ENCODE data around the gene RANBP1. TPM values are rescaled to one million over a fixed set of nuclear protein-coding genes. Genes with fewer than 3 reads are reported as not detected.
A peak's percentile ranks its signal among the peaks of the same experiment; 100 is the strongest.

RANBP1 gene
- total RNA-seq, 2 experiments from 2014 or later = 176 to 181 TPM

DNA sequence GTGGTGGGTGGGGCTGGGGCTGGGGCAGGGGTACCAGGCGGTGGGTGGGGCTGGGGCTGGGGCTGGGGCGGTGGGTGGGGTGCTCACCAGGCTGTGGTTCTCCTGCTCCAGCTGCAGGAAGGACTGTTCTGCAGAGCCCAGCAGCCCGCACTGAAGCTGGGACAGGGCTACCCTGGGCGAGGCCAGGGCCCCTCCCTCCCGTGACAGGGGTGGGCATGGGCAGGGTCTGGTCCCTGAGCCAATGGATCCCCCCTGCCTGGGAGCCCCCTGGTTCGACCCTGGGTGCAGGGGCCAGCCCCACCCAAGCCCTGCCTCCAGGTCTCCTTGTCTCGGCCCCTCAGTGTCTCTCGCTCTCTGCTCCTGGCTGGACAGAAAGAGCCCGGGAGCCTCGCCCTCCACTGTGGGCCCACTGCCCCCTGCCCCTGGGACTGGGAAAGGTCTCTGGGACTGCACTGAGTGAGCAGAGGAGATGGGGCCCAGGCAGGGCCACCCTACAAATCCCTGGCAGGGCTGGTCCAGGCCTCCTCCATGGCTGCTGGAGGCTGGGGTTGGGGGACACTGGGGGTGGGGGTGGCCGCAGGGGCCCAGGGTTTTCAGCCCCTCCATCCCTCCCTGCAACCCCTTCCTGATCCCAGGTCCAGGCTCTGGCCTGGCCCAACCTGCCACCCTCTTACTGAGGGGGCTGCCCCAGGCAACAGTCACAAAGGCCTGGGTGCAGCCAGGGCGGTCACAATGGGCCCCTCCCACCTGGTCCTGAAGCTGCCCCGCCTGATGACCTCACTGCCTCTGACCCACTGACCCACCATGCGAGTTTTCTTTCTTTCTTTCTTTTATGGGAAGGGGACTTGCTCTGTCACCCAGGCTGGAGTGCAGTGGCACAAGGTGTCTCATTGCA is 34.7 kb downstream of the RANBP1 start, which contains the start of gene CCDC188:
TSS of gene CCDC188 (minus strand) at position 675 of the 895 bp plus-strand sequence. CDS start at position 606, 69 bp downstream.
- Mint-ChIP-seq H3K4me1 (no peaks in the 10 kb centered on the region), H3K27me3 (no peaks in the 10 kb centered on the region), H3K4me3 (no peak within 1 kb of the TSS), H3K27ac (no peak within 1 kb of the TSS), H3K9me3 (no peaks in the 10 kb centered on the region), H3K36me3 (ENCODE audit: low read depth) (no peaks in the 10 kb centered on the region)
- DNase-seq = no peak
- CTCF ChIA-PET = no interaction called here
- POLR2A ChIA-PET = interaction anchor here (1.0 kb wide), 1 partner anchor 33 kb away, joined by 3 read pairs; the partner anchor contains the start of gene TRMT2A

DNA sequence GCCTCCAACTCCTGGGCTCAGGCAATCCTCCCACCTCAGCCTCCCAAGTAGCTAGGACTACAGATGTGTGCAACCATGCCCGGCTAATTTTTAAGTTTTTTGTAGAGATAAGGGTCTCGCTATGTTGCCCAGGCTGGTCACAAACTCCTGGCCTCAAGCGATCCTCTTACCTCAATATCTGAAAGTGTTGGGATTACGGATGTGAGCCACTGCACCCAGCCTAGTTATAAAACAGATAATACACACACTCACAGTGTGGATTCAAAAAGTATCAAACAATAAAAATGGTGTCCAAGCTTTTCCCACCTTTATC is 35.3 kb downstream of the RANBP1 start:
- DNase-seq = no peak
- Mint-ChIP-seq H3K9me3 (no peaks in the 10 kb centered on the region), H3K27me3 (no peaks in the 10 kb centered on the region), H3K27ac (no peak overlapping the region), H3K4me1 (no peaks in the 10 kb centered on the region), H3K4me3 (no peak overlapping the region), H3K36me3 (ENCODE audit: low read depth) (no peaks in the 10 kb centered on the region)
- ChIA-PET POLR2A (no interaction called here), CTCF (no interaction called here)

DNA sequence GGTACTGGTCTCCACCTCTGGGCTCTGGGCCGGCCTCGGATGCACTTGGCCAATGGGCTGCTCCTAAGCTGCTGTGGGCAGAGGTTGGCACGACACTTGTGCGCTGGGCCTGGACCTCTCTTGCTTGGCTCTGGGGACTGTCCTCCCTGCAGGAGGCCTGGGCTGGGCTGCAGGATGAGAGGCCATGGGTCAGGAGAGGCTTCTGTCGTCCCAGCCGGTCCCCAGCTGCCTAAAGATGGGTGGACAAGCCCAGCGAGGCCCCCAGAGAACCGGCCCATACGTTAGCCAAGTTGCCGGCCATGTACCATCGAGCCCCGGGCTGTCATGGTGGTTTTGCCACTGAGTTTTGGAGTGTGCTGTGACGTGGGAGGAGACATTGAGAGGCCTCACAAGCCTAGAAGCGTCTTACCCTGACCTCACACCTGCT is 36.6 kb downstream of the RANBP1 start:
- no peaks in the 10 kb centered on the region for H3K27me3 Mint-ChIP-seq
- no peak overlapping the region for H3K27ac Mint-ChIP-seq
- POLR2A ChIA-PET = no interaction called here
- no peaks in the 10 kb centered on the region for H3K36me3 Mint-ChIP-seq (ENCODE audit: low read depth)
- H3K4me1 Mint-ChIP-seq = no peaks in the 10 kb centered on the region
- CTCF ChIA-PET = no interaction called here
- no peak for DNase-seq
- H3K4me3 Mint-ChIP-seq = no peak overlapping the region
- H3K9me3 Mint-ChIP-seq = no peaks in the 10 kb centered on the region

DNA sequence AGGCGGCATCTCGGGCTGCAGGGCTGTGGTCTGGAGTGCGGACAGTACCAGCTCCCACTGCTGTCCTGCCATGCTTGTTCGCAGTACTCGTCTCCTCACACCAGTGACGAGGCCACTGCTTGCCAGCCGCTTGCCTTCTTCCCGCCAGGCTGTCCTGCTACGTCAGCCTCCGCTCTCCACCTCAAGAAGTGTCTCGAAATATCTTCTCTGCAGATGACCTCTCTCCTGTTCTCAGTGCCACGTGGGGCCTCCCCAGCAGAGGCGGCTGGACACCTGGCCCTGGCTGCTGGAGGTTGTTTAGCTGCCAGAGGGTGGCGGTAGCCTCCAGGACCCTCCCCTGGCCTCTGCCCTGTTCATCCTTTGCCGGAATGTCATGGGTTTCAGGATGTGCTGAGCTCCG is 38.0 kb downstream of the RANBP1 start:
- no peaks in the 10 kb centered on the region for H3K36me3 Mint-ChIP-seq (ENCODE audit: low read depth)
- POLR2A ChIA-PET = no interaction called here

DNA sequence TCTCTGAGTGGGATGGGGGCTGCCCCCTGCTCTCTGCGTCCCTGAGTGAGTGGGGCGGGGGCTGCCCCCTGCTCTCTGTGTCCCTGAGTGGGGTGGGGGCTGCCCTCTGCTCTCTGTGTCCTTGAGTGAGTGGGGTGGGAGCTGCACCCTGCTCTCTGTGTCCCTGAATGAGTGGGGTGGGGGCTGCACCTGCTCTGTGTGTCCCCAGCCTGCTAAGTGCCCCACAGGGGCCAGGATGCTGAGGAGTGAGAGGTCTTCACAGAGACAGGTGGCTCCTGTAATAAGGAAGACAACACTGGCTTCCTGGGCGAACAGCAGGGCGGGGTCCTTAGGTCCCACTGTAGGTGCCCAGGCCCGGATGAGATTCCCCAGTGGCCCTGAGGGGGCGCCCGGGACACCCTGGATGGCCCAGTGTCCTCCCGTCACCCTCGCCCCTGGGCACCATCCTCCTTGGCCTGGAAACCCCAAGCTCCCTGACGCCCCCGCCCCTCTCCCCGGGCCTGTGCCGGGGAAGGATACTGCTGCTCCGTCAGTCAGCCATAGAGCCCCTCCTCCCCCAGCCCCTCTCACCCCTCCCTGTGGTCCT is 38.8 kb downstream of the RANBP1 start:
- no peak for DNase-seq
- no peaks in the 10 kb centered on the region for H3K4me1 Mint-ChIP-seq
- H3K27ac Mint-ChIP-seq = no peak overlapping the region
- no peaks in the 10 kb centered on the region for H3K9me3 Mint-ChIP-seq
- H3K27me3 Mint-ChIP-seq = no peaks in the 10 kb centered on the region
- ChIA-PET CTCF (no interaction called here), POLR2A (no interaction called here)
- H3K4me3 Mint-ChIP-seq = no peak overlapping the region
- no peaks in the 10 kb centered on the region for H3K36me3 Mint-ChIP-seq (ENCODE audit: low read depth)

More for the DNA sequence above, 38.0 kb downstream of the RANBP1 start:
- no peak for DNase-seq
- H3K27me3 Mint-ChIP-seq = no peaks in the 10 kb centered on the region
- H3K9me3 Mint-ChIP-seq = no peaks in the 10 kb centered on the region
- H3K4me3 Mint-ChIP-seq = no peak overlapping the region
- H3K27ac Mint-ChIP-seq = no peak overlapping the region
- no peaks in the 10 kb centered on the region for H3K4me1 Mint-ChIP-seq
- CTCF ChIA-PET = no interaction called here

DNA sequence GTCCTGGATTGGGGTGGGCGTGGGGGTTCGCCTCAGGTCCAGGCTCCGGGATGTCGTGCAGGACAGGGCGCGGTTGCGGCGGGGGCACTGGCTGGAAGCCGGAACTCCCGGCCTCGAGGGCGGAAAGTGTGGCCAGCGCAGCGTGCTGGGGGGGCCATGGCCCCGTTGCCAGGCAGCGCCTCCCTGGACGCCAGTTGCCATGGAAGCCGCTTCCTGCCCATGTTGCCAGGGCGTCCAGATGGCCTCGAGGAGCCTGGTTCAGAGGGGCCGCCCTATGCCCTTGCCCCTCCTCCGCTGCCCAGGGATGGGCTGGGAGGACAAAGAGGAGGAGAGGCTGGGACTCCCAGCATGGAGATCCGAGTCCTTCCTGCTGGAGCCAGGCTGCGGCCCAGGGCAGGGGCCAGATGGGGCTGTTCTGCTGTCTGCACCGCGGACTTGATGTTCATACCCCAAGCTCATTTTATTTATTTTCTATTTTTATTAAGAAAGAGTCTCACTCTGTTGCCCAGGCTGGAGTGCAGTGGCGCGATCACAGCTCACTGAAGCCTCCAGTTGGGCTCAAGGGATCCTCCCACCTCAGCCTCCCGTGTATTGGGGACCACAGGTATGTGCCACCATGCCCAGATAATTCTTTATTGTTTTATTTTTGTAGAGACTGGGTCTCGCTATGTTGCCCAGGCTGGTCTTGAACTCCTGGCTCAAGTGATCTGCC is 39.6 kb downstream of the RANBP1 start:
- Mint-ChIP-seq H3K4me1 (no peaks in the 10 kb centered on the region), H3K36me3 (ENCODE audit: low read depth) (no peaks in the 10 kb centered on the region), H3K9me3 (no peaks in the 10 kb centered on the region), H3K27me3 (no peaks in the 10 kb centered on the region), H3K4me3 (no peak overlapping the region), H3K27ac (no peak overlapping the region)
- peak; percentile 54 for DNase-seq
- CTCF ChIA-PET = interaction anchor here (0.7 kb wide), 1 partner anchor 83 kb away, joined by 4 read pairs; no protein-coding TSS in a partner anchor
- POLR2A ChIA-PET = no interaction called here

DNA sequence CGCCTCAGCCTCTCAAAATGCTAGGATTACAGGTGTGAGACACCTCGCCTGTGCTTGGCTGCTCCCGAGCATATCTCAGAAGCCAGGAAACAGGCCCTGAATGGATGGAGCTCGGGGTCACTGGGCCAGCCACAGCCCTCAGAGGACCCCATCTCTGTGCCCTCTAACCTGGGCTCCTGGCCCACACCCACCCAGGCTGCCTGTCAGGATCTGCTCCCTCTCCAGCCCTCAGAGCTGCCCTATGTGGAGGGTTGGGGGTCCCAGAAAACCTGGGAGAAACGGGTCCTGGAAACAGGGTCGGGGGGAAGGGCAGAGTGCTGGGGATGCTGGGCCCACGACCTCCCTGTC is 40.1 kb downstream of the RANBP1 start:
- Mint-ChIP-seq H3K36me3 (ENCODE audit: low read depth) (no peaks in the 10 kb centered on the region), H3K4me1 (no peaks in the 10 kb centered on the region), H3K9me3 (no peaks in the 10 kb centered on the region), H3K4me3 (no peak overlapping the region), H3K27ac (no peak overlapping the region), H3K27me3 (no peaks in the 10 kb centered on the region)
- no peak for DNase-seq
- ChIA-PET POLR2A (no interaction called here), CTCF (interaction anchor here (1.1 to 2.6 kb wide), 2 partner anchors 130 to 413 kb away, joined by 3 to 6 read pairs; no protein-coding TSS in a partner anchor)

DNA sequence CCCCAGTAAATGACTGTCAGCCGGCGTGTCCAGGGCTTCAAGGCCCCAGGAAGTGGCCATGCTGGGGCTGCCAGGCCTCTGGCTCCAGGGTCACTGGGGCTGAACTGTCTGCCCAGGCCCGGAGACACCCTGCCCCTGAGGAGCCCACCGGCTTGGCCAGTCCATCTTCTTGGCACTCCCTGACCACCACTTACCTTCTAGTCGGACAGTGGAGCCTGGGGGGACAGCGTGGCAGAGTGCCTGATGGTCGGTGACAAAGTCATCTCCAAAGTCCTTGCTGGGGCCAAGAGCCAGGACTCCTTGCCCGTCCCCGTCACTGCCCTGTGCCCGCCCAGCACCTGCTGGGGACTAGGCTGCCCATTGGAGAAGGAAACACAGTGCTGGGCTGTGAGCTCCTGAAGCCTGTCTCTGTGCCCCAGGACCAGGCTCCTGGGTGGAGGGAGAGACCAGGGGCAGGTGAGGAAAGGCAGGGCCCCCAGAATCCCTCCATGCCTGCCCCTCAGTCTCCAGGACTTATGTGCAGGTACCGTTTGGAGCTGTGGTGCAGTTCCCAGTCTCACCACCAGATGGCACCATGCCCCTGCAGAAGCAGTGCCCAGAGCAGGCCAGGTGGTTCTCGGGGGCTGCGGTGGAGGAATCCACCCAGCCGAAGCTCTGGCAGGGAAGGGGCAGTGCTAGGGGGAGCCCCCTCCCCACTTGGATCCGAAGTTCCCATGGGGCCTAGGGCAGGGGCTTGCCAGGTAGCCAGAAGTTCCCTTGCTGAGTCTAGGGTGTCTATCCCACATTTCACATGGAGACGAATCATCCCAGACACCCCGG is 40.9 kb downstream of the RANBP1 start:
- peak; percentile 86 for DNase-seq
- no peaks in the 10 kb centered on the region for H3K9me3 Mint-ChIP-seq
- no peaks in the 10 kb centered on the region for H3K27me3 Mint-ChIP-seq
- H3K4me3 Mint-ChIP-seq = no peak overlapping the region
- ChIA-PET CTCF (interaction anchor here (0.6 to 2.6 kb wide), 9 partner anchors 82 to 774 kb away, joined by 3 to 18 read pairs (median 4); partner anchors contain the start of gene DGCR6L), POLR2A (interaction anchor here (0.6 to 1.3 kb wide), 3 partner anchors 82 to 243 kb away, joined by 3 read pairs; no protein-coding TSS in a partner anchor)
- H3K4me1 Mint-ChIP-seq = no peaks in the 10 kb centered on the region
- H3K36me3 Mint-ChIP-seq (ENCODE audit: low read depth) = no peaks in the 10 kb centered on the region
- no peak overlapping the region for H3K27ac Mint-ChIP-seq

DNA sequence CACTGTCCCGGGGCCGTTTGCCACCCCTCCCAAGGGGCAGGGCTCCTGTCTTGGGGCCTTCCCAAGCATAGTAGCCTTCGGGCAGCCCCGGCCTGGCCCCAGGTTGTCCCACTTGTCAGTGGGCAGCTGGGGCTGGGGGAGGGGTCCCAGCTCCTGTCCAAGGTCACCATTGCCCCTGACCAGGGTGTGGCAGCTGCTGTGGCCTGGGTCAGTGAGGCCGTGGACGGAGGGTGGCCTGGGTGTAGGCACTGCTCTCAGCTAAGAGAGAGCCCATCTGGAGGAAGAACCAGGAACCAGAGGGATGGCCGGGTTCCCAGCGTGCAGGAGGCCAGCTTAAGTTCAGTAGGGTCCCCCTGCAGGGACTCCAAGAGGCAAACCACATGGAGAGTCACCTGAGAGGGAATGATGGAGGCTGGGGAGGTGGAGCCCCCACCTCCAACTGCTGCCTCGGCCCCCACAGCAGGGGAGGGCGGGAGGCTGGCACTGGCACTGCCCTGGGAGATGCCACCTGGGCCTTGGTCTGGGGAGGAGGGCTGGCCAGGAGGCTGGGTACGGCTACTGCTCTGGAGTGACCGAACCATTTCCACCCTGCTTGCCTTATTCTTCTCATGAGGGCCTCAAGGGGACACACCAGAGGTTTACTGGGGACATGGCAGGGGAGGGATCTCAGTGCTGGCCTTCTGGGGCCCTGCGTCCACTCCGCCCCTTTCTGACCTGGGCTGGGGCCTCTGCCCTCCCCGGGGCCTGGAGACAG is 41.7 kb downstream of the RANBP1 start:
- Mint-ChIP-seq H3K4me3 (no peak overlapping the region), H3K9me3 (no peaks in the 10 kb centered on the region), H3K4me1 (no peaks in the 10 kb centered on the region), H3K36me3 (ENCODE audit: low read depth) (no peaks in the 10 kb centered on the region), H3K27ac (no peak overlapping the region), H3K27me3 (no peaks in the 10 kb centered on the region)
- no peak for DNase-seq
- CTCF ChIA-PET = interaction anchor here (0.6 to 2.6 kb wide), 7 partner anchors 81 to 773 kb away, joined by 3 to 18 read pairs (median 5); partner anchors contain the start of gene DGCR6L
- POLR2A ChIA-PET = interaction anchor here (0.6 to 1.3 kb wide), 3 partner anchors 81 to 242 kb away, joined by 3 read pairs; no protein-coding TSS in a partner anchor

DNA sequence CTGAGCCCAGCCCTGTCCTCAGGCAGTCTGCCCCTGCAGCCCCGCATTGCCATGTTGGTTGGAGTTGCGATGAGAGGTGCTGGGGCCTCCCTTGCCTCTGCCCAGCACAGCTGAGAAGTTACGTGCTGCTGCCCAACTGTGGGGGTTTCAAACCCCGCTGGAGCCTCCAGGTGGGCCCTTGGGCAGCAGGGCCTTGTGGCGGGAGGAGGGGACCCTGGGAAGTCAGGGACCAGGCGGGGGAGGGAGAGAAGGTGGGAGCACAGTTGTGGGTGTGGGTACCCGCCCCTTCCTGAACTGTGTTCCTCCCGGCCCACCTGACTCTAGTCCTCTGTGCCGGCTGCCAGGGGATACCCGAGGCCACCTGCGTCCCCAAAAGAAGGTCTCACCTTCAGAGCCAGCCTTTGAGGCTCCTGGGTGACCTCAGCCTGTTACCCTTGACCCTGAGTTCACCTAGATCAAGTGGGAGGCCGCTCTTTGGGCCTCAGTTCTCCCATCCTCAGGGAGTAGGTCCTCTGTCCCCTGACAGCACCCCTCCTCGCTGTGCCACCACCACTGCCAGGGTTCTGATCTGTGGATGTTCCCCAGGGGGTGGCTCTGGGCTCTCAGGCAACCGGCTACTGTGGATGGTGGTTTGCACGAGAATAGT is 42.6 kb downstream of the RANBP1 start:
- Mint-ChIP-seq H3K27ac (no peak overlapping the region), H3K4me1 (no peaks in the 10 kb centered on the region), H3K9me3 (no peaks in the 10 kb centered on the region)

DNA sequence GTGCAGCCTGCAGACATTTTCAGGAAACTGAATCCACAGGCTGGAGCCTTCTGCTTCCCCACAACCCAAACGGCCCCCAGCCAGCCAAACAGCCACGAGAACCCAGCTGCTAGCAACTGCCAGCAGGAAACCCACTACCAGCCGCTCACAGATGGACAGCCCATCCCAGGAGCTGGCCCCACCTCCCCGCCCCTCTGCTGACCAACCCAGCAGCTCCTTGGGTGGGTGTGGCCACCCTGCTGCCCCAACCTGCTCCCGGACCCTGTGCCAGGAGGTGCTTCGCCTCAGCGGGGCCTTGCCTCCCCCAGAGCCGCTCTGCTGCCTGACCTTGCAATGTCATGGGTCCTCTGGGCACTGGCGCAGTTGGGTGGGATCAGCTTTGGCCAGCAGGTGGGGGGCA is 43.2 kb downstream of the RANBP1 start:
- Mint-ChIP-seq H3K36me3 (ENCODE audit: low read depth) (no peaks in the 10 kb centered on the region), H3K9me3 (no peaks in the 10 kb centered on the region), H3K27ac (no peak overlapping the region), H3K27me3 (no peaks in the 10 kb centered on the region), H3K4me1 (no peaks in the 10 kb centered on the region), H3K4me3 (no peak overlapping the region)
- ChIA-PET CTCF (interaction anchor here (1.0 kb wide), 1 partner anchor 127 kb away, joined by 3 read pairs; no protein-coding TSS in a partner anchor), POLR2A (no interaction called here)
- no peak for DNase-seq

More for the DNA sequence above, 42.6 kb downstream of the RANBP1 start:
- DNase-seq = no peak
- POLR2A ChIA-PET = no interaction called here
- H3K27me3 Mint-ChIP-seq = no peaks in the 10 kb centered on the region
- no peak overlapping the region for H3K4me3 Mint-ChIP-seq
- no peaks in the 10 kb centered on the region for H3K36me3 Mint-ChIP-seq (ENCODE audit: low read depth)
- CTCF ChIA-PET = interaction anchor here (2.6 kb wide), 1 partner anchor 128 kb away, joined by 6 read pairs; no protein-coding TSS in a partner anchor

Data from activated CD4-positive, alpha-beta memory T cell treated with anti-CD3 and anti-CD28 coated beads, Interleukin-2, amount 10 ng/mL, durations not matched to agents 7 days and 5 days (primary cell).